Ishikawa (cell line): ENCODE results near the gene MYO1E.

Experiments used
- CEBPB ChIP-seq: IDR thresholded peaks from 2 replicates; pipeline ENCODE4 v1.6.1; 2012
- CREB1 ChIP-seq: IDR thresholded peaks from 2 replicates; pipeline ENCODE4 v1.6.1; 2012; ENCODE audit warnings: low read depth
- EGR1 ChIP-seq: IDR thresholded peaks from 2 replicates; pipeline ENCODE4 v1.6.1; 2012
- EP300 ChIP-seq: IDR thresholded peaks from 2 replicates; pipeline ENCODE4 v1.6.1; 2012; ENCODE audit warnings: borderline replicate concordance
- FOXM1 ChIP-seq: IDR thresholded peaks from 2 replicates; pipeline ENCODE4 v1.6.1; 2012; ENCODE audit warnings: low read depth, borderline replicate concordance
- MAX ChIP-seq: IDR thresholded peaks from 2 replicates; pipeline ENCODE4 v1.6.1; 2012
- NFIC ChIP-seq: IDR thresholded peaks from 2 replicates; pipeline ENCODE4 v1.6.1; 2012
- RAD21 ChIP-seq: IDR thresholded peaks from 2 replicates; pipeline ENCODE4 v1.6.1; 2012; ENCODE audit warnings: low read depth
- REST ChIP-seq: IDR thresholded peaks from 2 replicates; pipeline ENCODE4 v1.6.1; 2012; ENCODE audit warnings: low read depth, mild to moderate bottlenecking
- TAF1 ChIP-seq: IDR thresholded peaks from 2 replicates; pipeline ENCODE4 v1.6.1; 2012; ENCODE audit warnings: low read depth, mild to moderate bottlenecking
- TCF12 ChIP-seq: IDR thresholded peaks from 2 replicates; pipeline ENCODE4 v1.6.1; 2012; ENCODE audit warnings: low read depth
- TEAD4 ChIP-seq: IDR thresholded peaks from 2 replicates; pipeline ENCODE4 v1.6.1; 2012
- YY1 ChIP-seq: IDR thresholded peaks from 2 replicates; pipeline ENCODE4 v1.6.1; 2012; ENCODE audit warnings: low read depth
- ZBTB7A ChIP-seq: IDR thresholded peaks from 2 replicates; pipeline ENCODE4 v1.6.1; 2012; ENCODE audit warnings: low read depth
- TF ChIP-seq, protein P1 (sequence below): IDR thresholded peaks from 2 replicates; pipeline ENCODE4 v1.6.1; 2012

MYO1E gene

DNA sequence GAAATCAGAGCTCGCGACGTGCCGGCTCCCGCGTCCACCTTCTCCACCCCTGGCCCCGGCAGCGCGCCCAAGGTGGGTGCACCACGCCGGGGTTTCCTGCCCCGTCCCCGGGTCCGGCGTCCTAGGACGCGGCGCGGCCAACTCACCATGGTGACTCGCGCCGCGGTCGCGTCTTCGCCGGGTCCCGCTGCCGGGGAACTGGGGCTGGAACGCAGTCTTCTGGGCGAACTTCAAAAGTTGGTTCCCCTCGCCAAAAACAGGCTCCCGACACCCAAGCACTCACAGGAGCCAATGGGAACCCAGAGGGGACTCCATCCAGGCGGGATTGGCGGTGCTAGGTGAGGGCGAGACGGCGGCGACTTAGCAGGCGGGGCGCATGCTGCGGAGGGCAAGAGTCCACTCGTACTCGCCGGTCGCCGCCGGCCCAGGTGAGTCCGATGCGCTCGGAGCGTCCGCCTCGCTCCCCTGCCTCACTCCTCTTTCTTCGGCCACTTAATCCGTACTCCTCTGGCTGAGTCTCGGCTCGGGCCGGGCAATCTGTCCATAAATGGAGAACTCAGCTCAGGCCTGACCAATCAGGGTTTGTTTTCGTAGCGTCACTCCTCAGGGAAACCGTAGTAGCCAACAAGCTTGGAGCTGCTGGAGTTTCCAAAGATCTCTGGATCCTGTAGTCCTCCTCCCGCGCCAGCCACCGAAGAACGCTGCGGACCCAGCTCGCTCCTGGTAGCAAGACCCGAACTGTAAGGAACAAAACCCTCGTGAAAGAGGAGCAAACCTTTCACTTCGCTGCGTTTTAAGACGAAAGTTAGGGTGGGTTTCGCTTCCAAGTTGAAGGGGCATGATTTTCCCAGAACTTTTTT lies at the start of gene MYO1E:
Gene MYO1E, minus strand, starts transcription at position 520 of the 860 bp plus-strand sequence. Its CDS starts 371 bp downstream, at position 149.
- TF ChIP-seq EP300 (peak; percentile 36; the same call in 1 of the 2 replicates), MAX (peak; percentile 82), YY1 (peak; percentile 12; the same call in 1 of the 2 replicates), RAD21 (no peak), TCF12 (peak; percentile 47), EGR1 (no peak), CEBPB (peak; percentile 3; the same call in 1 of the 2 replicates), REST (no peak), CREB1 (peak; percentile 72; the same call in 1 of the 2 replicates), ZBTB7A (no peak), NFIC (no peak; the same call in 1 of the 2 replicates), FOXM1 (peak; percentile 45), TAF1 (peak; percentile 86), TEAD4 (no peak)
- TF ChIP-seq, protein P1, sequence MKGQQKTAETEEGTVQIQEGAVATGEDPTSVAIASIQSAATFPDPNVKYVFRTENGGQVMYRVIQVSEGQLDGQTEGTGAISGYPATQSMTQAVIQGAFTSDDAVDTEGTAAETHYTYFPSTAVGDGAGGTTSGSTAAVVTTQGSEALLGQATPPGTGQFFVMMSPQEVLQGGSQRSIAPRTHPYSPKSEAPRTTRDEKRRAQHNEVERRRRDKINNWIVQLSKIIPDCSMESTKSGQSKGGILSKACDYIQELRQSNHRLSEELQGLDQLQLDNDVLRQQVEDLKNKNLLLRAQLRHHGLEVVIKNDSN: no peak; the same call in 1 of the 2 replicates

GRCh38 chr15:59420986-59421618 lies 48.4 kb upstream of the MYO1E start:
- TF ChIP-seq MAX (no peak), EGR1 (no peak), RAD21 (peak; percentile 4; the same call in 1 of the 2 replicates), TAF1 (no peak), YY1 (no peak), REST (peak; percentile 92), CEBPB (no peak), NFIC (no peak), EP300 (no peak), FOXM1 (no peak), ZBTB7A (no peak), TCF12 (no peak), TEAD4 (peak; percentile 51)
- TF ChIP-seq, protein P1: no peak

GRCh38 chr15:59420108-59420507 lies 47.4 kb upstream of the MYO1E start:
- no peak for TF ChIP-seq CREB1
- 0 out of 2 replicates have a peak, but pooled peaks have one; percentile 10 for TF ChIP-seq REST
- TF ChIP-seq TCF12: no peak

GRCh38 chr15:59419170-59419569 lies 46.5 kb upstream of the MYO1E start:
- no peak for TF ChIP-seq TAF1
- no peak for TF ChIP-seq CEBPB
- TF ChIP-seq CREB1: no peak
- no peak for TF ChIP-seq YY1
- TF ChIP-seq FOXM1: no peak
- TF ChIP-seq TCF12: no peak
- no peak for TF ChIP-seq EP300
- TF ChIP-seq, protein P1: no peak
- no peak for TF ChIP-seq EGR1
- no peak for TF ChIP-seq ZBTB7A
- TF ChIP-seq TEAD4: no peak
